ENCODE results near the gene AWAT2.

Gene AWAT2

GRCh38 chrX:70033348-70034051 lies 16.2 kb downstream of the AWAT2 start:
- TF ChIP-seq POU6F1 (CRISPR knock-in tag; IDR thresholded peaks at IDR 0.05; ENCODE audit: borderline replicate concordance, low read depth) (no peak), RARB (CRISPR knock-in tag; IDR thresholded peaks at IDR 0.05) (no peak)
- ATAC-seq, result peak; percentile 84

- TF ChIP-seq BACH2 (CRISPR knock-in tag; IDR thresholded peaks at IDR 0.05; ENCODE audit: borderline replicate concordance) (no peak), CSRNP3 (CRISPR knock-in tag; IDR thresholded peaks at IDR 0.05) (no peak), PPARA (CRISPR knock-in tag; IDR thresholded peaks at IDR 0.05; ENCODE audit: borderline replicate concordance) (no peak), GLIS3 (CRISPR knock-in tag; IDR thresholded peaks at IDR 0.05) (no peak), ZFP3 (CRISPR knock-in tag; IDR thresholded peaks at IDR 0.05) (no peak), ZNF70 (CRISPR knock-in tag; IDR thresholded peaks at IDR 0.05) (no peak), ISL1 (CRISPR knock-in tag; IDR thresholded peaks at IDR 0.05) (no peak), CREB5 (CRISPR knock-in tag; IDR thresholded peaks at IDR 0.05; ENCODE audit: low read depth) (no peak), PATZ1 (CRISPR knock-in tag; IDR thresholded peaks at IDR 0.05; ENCODE audit: borderline replicate concordance) (no peak), TSHZ2 (CRISPR knock-in tag; IDR thresholded peaks at IDR 0.05) (no peak), ZFP30 (CRISPR knock-in tag; IDR thresholded peaks at IDR 0.05) (no peak), POU6F1 (CRISPR knock-in tag; IDR thresholded peaks at IDR 0.05; ENCODE audit: borderline replicate concordance, low read depth) (no peak), ARNTL (CRISPR knock-in tag; IDR thresholded peaks at IDR 0.05; ENCODE audit: borderline replicate concordance, low read depth) (no peak), ZNF565 (CRISPR knock-in tag; conservative IDR thresholded peaks at IDR 0.05; ENCODE audit: low read depth) (no peak), ZNF8 (CRISPR knock-in tag; IDR thresholded peaks at IDR 0.05) (no peak), ZC3H10 (CRISPR knock-in tag; IDR thresholded peaks at IDR 0.05) (no peak), TCF4 (CRISPR knock-in tag; IDR thresholded peaks at IDR 0.05; ENCODE audit: borderline replicate concordance) (no peak), SNAI2 (CRISPR knock-in tag; IDR thresholded peaks at IDR 0.05) (no peak), ESRRG (CRISPR knock-in tag; IDR thresholded peaks at IDR 0.05) (no peak), CSDC2 (CRISPR knock-in tag; IDR thresholded peaks at IDR 0.05) (no peak)
- ATAC-seq, result no peak
These were observed 16.9 kb downstream of the AWAT2 start for GRCh38 chrX:70032792-70033191.
